Measurements from ENCODE around the gene PLA2G4A.

- TF ChIP-seq POLR2A (IDR thresholded peaks at IDR 0.05; ENCODE audit: low read length): no peak
- TF ChIP-seq GATA1 (IDR thresholded peaks at IDR 0.05; ENCODE audit: low read depth, low read length): no peak
Measured at GRCh38 chr1:186849826-186850225, 21.1 kb downstream of the PLA2G4A start.

All from erythroblast (primary cell).